WTC11 (cell line): ENCODE results near the gene GALNT17. TPM values are rescaled to one million over a fixed set of nuclear protein-coding genes. Genes with fewer than 3 reads are reported as not detected.

Experiments used
- ATAC-seq: fragments of 200-7000 bp; cut with Tn5 transposase; 2 replicates; pipeline ENCODE4 v1.10.0; 2021; ENCODE audit warnings: mild to moderate bottlenecking, moderate library complexity
- CTCF ChIA-PET: fragments of 300-600 bp; sonication (Branson Sonifier 250); formaldehyde crosslinking; loops from one replicate; lab custom pipeline; 2021; ENCODE audit warnings: antibody characterized with exemption; lab: Charles Lee
- POLR2A ChIA-PET: fragments of 350-600 bp; sonication (Branson Sonifier 250); formaldehyde crosslinking; loops from one replicate; lab custom pipeline; 2021; ENCODE audit warnings: antibody characterized with exemption; lab: Charles Lee
- DNase-seq: peaks from one replicate; pipeline ENCODE4 v3.0.0; 2021; ENCODE audit warnings: low spot score
- H3K27ac Mint-ChIP-seq: 2 replicates; pipeline ENCODE4 v1.8.0; 2021; ENCODE audit warnings: mixed read lengths
- H3K27me3 Mint-ChIP-seq: 2 replicates; pipeline ENCODE4 v1.8.0; 2021; ENCODE audit warnings: low read depth, mild to moderate bottlenecking, moderate library complexity, mixed read lengths
- H3K36me3 Mint-ChIP-seq: 2 replicates; pipeline ENCODE4 v1.8.0; 2021; ENCODE audit warnings: mixed read lengths
- H3K4me1 Mint-ChIP-seq: 2 replicates; pipeline ENCODE4 v1.8.0; 2022; ENCODE audit warnings: mixed read lengths
- H3K4me3 Mint-ChIP-seq: 2 replicates; pipeline ENCODE4 v1.8.0; 2021; ENCODE audit warnings: mild to moderate bottlenecking, moderate library complexity, mixed read lengths
- H3K9me3 Mint-ChIP-seq: 2 replicates; pipeline ENCODE4 v1.8.0; 2021; ENCODE audit warnings: mixed read lengths
- CBFB ChIP-seq: sonication (generic); formaldehyde crosslinking; IDR thresholded peaks from 2 replicates; pipeline ENCODE4 v1.8.1; 2022; ENCODE audit warnings: mild to moderate bottlenecking, low read depth, missing genetic modification reagents
- CREB1 ChIP-seq: sonication (generic); formaldehyde crosslinking; IDR thresholded peaks from 2 replicates; pipeline ENCODE4 v1.8.0; 2023; ENCODE audit warnings: mild to moderate bottlenecking, missing genetic modification reagents
- CREM ChIP-seq: sonication (generic); formaldehyde crosslinking; IDR thresholded peaks from 2 replicates; pipeline ENCODE4 v1.8.1; 2022; ENCODE audit warnings: mild to moderate bottlenecking, missing genetic modification reagents, moderate library complexity
- GTF2I ChIP-seq: fragments of 250-450 bp; sonication (Bioruptor Pico); conservative IDR thresholded peaks from 2 replicates; pipeline ENCODE4 v1.4.0; 2021; ENCODE audit warnings: mild to moderate bottlenecking
- IRF2 ChIP-seq: sonication (generic); formaldehyde crosslinking; IDR thresholded peaks from 2 replicates; pipeline ENCODE4 v1.8.0; 2022; ENCODE audit warnings: low read depth, missing genetic modification reagents, borderline replicate concordance
- JUN ChIP-seq: sonication (generic); formaldehyde crosslinking; IDR thresholded peaks from 2 replicates; pipeline ENCODE4 v1.8.0; 2023; ENCODE audit warnings: mild to moderate bottlenecking, missing genetic modification reagents
- KAT7 ChIP-seq: sonication (generic); formaldehyde crosslinking; IDR thresholded peaks from 2 replicates; pipeline ENCODE4 v1.8.1; 2023; ENCODE audit warnings: missing genetic modification reagents, mild to moderate bottlenecking, borderline replicate concordance
- NFATC4 ChIP-seq: fragments of 250-450 bp; sonication (Bioruptor Pico); IDR thresholded peaks from 2 replicates; pipeline ENCODE4 v1.9.0; 2021; ENCODE audit warnings: mild to moderate bottlenecking
- NR1H2 ChIP-seq: sonication (generic); formaldehyde crosslinking; IDR thresholded peaks from 2 replicates; pipeline ENCODE4 v1.9.0; 2021; ENCODE audit warnings: mild to moderate bottlenecking, moderate library complexity, missing genetic modification reagents
- NR2C2 ChIP-seq: sonication (generic); formaldehyde crosslinking; IDR thresholded peaks from 2 replicates; pipeline ENCODE4 v1.8.0; 2022; ENCODE audit warnings: mild to moderate bottlenecking, missing genetic modification reagents
- NR3C1 ChIP-seq: sonication (generic); formaldehyde crosslinking; conservative IDR thresholded peaks from 2 replicates; pipeline ENCODE4 v1.8.1; 2023; ENCODE audit warnings: low read depth, mild to moderate bottlenecking, missing genetic modification reagents
- TCF7 ChIP-seq: sonication (generic); formaldehyde crosslinking; IDR thresholded peaks from 2 replicates; pipeline ENCODE4 v1.8.0; 2022; ENCODE audit warnings: mild to moderate bottlenecking, low read depth, missing genetic modification reagents, moderate library complexity
- TEAD1 ChIP-seq: sonication (generic); formaldehyde crosslinking; IDR thresholded peaks from 2 replicates; pipeline ENCODE4 v1.8.0; 2022; ENCODE audit warnings: mild to moderate bottlenecking, missing genetic modification reagents
- TEAD4 ChIP-seq: sonication (generic); formaldehyde crosslinking; IDR thresholded peaks from 2 replicates; pipeline ENCODE4 v1.8.0; 2022; ENCODE audit warnings: mild to moderate bottlenecking, missing genetic modification reagents
- TP53 ChIP-seq: sonication (generic); formaldehyde crosslinking; IDR thresholded peaks from 2 replicates; pipeline ENCODE4 v1.8.1; 2023; ENCODE audit warnings: mild to moderate bottlenecking, missing genetic modification reagents
- ZNF121 ChIP-seq: sonication (generic); formaldehyde crosslinking; IDR thresholded peaks from 2 replicates; pipeline ENCODE4 v1.8.0; 2023; ENCODE audit warnings: missing genetic modification reagents
- ZNF219 ChIP-seq: sonication (generic); formaldehyde crosslinking; IDR thresholded peaks from 2 replicates; pipeline ENCODE4 v1.8.0; 2023; ENCODE audit warnings: missing genetic modification reagents, mild to moderate bottlenecking, borderline replicate concordance
- ZNF232 ChIP-seq: sonication (generic); formaldehyde crosslinking; IDR thresholded peaks from 2 replicates; pipeline ENCODE4 v1.8.0; 2022; ENCODE audit warnings: mild to moderate bottlenecking, missing genetic modification reagents
- ZNF396 ChIP-seq: fragments of 250-450 bp; sonication (Bioruptor Pico); IDR thresholded peaks from 2 replicates; pipeline ENCODE4 v1.8.0; 2021; ENCODE audit warnings: mild to moderate bottlenecking, moderate library complexity, borderline replicate concordance
- ZNF423 ChIP-seq: fragments of 250-450 bp; sonication (Bioruptor Pico); IDR thresholded peaks from 2 replicates; pipeline ENCODE4 v2.1.2; 2022; ENCODE audit warnings: mild to moderate bottlenecking, moderate library complexity
- total RNA-seq: library from RNA; stranded (reverse); gene quantifications from 3 replicates; pipeline ENCODE4 v1.2.3, GENCODE V29; 2021
- TF ChIP-seq, protein P1 (sequence below): fragments of 250-450 bp; sonication (Bioruptor Pico); IDR thresholded peaks from 2 replicates; pipeline ENCODE4 v1.9.0; 2021; ENCODE audit warnings: mild to moderate bottlenecking
- TF ChIP-seq, protein P2 (sequence below): sonication (generic); formaldehyde crosslinking; IDR thresholded peaks from 2 replicates; pipeline ENCODE4 v1.8.0; 2022; ENCODE audit warnings: mild to moderate bottlenecking, missing genetic modification reagents
- TF ChIP-seq, protein P3 (sequence below): sonication (generic); formaldehyde crosslinking; IDR thresholded peaks from 2 replicates; pipeline ENCODE4 v1.8.1; 2022; ENCODE audit warnings: mild to moderate bottlenecking, missing genetic modification reagents, moderate library complexity, borderline replicate concordance
- TF ChIP-seq, protein P4 (sequence below): sonication (generic); formaldehyde crosslinking; IDR thresholded peaks from 2 replicates; pipeline ENCODE4 v1.8.1; 2023; ENCODE audit warnings: mild to moderate bottlenecking, missing genetic modification reagents
- TF ChIP-seq, protein P5 (sequence below): sonication (generic); formaldehyde crosslinking; IDR thresholded peaks from 2 replicates; pipeline ENCODE4 v1.8.1; 2023; ENCODE audit warnings: mild to moderate bottlenecking, missing genetic modification reagents, moderate library complexity
- TF ChIP-seq, protein P6 (sequence below): sonication (generic); formaldehyde crosslinking; IDR thresholded peaks from 2 replicates; pipeline ENCODE4 v1.8.1; 2023; ENCODE audit warnings: mild to moderate bottlenecking, moderate library complexity, missing genetic modification reagents
- TF ChIP-seq, protein P7 (sequence below): sonication (generic); formaldehyde crosslinking; IDR thresholded peaks from 2 replicates; pipeline ENCODE4 v1.8.1; 2022; ENCODE audit warnings: low read depth, mild to moderate bottlenecking, moderate library complexity, missing genetic modification reagents, borderline replicate concordance

The GALNT17 gene
- total RNA-seq, 1 experiment from 2014 or later = 61.1 TPM

DNA sequence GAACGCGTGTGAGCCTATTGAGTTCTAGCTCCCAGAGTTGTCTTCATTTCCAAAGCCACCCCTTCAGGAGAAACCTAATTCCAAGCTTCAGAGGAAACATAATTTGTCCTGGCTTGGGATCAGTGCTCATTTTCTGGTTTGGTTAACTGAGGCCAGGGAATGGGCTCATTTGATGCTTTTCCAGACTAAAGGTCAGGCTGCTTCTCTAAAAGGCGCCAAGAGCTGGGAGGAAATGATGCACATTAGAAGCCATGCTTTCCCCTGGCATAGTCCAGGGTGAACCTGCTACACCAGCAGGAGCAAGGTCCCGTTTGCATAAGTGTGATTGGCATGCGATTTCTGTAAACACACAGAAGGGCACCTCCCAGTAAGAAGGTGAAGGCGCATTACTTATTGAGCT is 435.0 kb downstream of the GALNT17 start:
- ChIA-PET POLR2A (no interaction called here), CTCF (no interaction called here)
- peaks cover 21% of the 10 kb centered on the region for H3K36me3 Mint-ChIP-seq
- no peaks in the 10 kb centered on the region for H3K27me3 Mint-ChIP-seq
- H3K27ac Mint-ChIP-seq = no peak overlapping the region
- peaks cover 14% of the 10 kb centered on the region for H3K4me1 Mint-ChIP-seq
- no peak overlapping the region for H3K4me3 Mint-ChIP-seq
- no peak for DNase-seq
- TF ChIP-seq NR2C2 (CRISPR knock-in tag) = no peak
- no peak for TF ChIP-seq IRF2 (CRISPR knock-in tag)
- TF ChIP-seq ZNF423 = no peak
- no peak for TF ChIP-seq JUN
- TF ChIP-seq NR3C1 (CRISPR knock-in tag) = no peak
- TF ChIP-seq, protein P1, sequence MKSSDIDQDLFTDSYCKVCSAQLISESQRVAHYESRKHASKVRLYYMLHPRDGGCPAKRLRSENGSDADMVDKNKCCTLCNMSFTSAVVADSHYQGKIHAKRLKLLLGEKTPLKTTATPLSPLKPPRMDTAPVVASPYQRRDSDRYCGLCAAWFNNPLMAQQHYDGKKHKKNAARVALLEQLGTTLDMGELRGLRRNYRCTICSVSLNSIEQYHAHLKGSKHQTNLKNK = no peak
- TF ChIP-seq, protein P2, sequence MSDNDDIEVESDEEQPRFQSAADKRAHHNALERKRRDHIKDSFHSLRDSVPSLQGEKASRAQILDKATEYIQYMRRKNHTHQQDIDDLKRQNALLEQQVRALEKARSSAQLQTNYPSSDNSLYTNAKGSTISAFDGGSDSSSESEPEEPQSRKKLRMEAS (CRISPR knock-in tag) = no peak
- no peak for TF ChIP-seq TEAD4 (CRISPR knock-in tag)
- TF ChIP-seq NR1H2 (CRISPR knock-in tag) = no peak
- no peak for TF ChIP-seq ZNF232 (CRISPR knock-in tag)
- TF ChIP-seq NFATC4 (CRISPR knock-in tag) = no peak
- no peak for TF ChIP-seq CREB1 (CRISPR knock-in tag)
- TF ChIP-seq, protein P3, sequence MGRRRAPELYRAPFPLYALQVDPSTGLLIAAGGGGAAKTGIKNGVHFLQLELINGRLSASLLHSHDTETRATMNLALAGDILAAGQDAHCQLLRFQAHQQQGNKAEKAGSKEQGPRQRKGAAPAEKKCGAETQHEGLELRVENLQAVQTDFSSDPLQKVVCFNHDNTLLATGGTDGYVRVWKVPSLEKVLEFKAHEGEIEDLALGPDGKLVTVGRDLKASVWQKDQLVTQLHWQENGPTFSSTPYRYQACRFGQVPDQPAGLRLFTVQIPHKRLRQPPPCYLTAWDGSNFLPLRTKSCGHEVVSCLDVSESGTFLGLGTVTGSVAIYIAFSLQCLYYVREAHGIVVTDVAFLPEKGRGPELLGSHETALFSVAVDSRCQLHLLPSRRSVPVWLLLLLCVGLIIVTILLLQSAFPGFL (CRISPR knock-in tag) = no peak
- TF ChIP-seq GTF2I (CRISPR knock-in tag) = no peak
- TF ChIP-seq, protein P4, sequence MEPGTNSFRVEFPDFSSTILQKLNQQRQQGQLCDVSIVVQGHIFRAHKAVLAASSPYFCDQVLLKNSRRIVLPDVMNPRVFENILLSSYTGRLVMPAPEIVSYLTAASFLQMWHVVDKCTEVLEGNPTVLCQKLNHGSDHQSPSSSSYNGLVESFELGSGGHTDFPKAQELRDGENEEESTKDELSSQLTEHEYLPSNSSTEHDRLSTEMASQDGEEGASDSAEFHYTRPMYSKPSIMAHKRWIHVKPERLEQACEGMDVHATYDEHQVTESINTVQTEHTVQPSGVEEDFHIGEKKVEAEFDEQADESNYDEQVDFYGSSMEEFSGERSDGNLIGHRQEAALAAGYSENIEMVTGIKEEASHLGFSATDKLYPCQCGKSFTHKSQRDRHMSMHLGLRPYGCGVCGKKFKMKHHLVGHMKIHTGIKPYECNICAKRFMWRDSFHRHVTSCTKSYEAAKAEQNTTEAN (CRISPR knock-in tag) = no peak
- TF ChIP-seq, protein P5, sequence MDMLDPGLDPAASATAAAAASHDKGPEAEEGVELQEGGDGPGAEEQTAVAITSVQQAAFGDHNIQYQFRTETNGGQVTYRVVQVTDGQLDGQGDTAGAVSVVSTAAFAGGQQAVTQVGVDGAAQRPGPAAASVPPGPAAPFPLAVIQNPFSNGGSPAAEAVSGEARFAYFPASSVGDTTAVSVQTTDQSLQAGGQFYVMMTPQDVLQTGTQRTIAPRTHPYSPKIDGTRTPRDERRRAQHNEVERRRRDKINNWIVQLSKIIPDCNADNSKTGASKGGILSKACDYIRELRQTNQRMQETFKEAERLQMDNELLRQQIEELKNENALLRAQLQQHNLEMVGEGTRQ = no peak
- no peak for TF ChIP-seq TP53 (CRISPR knock-in tag)
- TF ChIP-seq CBFB = no peak
- TF ChIP-seq, protein P6, sequence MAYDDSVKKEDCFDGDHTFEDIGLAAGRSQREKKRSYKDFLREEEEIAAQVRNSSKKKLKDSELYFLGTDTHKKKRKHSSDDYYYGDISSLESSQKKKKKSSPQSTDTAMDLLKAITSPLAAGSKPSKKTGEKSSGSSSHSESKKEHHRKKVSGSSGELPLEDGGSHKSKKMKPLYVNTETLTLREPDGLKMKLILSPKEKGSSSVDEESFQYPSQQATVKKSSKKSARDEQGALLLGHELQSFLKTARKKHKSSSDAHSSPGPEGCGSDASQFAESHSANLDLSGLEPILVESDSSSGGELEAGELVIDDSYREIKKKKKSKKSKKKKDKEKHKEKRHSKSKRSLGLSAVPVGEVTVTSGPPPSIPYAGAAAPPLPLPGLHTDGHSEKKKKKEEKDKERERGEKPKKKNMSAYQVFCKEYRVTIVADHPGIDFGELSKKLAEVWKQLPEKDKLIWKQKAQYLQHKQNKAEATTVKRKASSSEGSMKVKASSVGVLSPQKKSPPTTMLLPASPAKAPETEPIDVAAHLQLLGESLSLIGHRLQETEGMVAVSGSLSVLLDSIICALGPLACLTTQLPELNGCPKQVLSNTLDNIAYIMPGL (CRISPR knock-in tag) = no peak
- TF ChIP-seq CREM (CRISPR knock-in tag) = no peak
- no peak for ATAC-seq
- peaks cover 12% of the 10 kb centered on the region for H3K9me3 Mint-ChIP-seq

DNA sequence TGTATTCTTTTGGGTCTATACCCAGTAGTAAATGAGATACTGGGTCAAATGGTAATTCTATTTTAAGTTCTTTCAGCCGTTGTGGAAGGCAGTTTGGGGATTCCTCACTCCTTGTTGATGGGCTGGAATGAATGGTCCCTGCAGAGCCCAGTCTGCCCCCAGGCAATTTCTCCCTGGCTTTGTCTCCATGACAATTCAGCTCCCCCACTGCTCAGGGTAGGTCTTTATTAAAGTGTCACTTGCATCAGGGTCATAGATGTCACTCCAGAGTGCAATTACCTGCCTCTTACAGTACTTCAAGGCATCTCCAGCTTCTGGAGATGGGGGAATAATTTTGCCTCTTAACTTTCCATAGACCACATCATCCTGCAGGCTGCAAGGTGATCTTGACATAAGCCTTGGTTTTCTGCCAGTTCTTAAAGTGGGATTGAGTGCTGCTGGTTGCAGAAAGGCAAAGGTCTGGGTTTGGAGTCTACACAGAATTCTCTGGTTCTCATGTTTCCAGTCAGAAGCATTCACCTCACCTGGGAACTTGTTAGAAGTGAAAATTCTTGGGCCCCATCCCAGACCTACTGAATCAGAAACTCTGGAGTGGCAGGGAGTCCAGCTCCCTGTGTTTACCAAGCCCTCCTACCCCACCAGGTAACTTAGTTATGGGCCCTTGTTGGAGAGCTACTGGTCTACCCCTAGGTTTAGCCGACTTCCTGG is 442.4 kb downstream of the GALNT17 start:
- DNase-seq = peak; percentile 45
- Mint-ChIP-seq H3K27ac (peak overlapping the region; percentile 36), H3K4me1 (peaks cover 14% of the 10 kb centered on the region), H3K9me3 (peaks cover 6% of the 10 kb centered on the region), H3K4me3 (no peak overlapping the region), H3K36me3 (peaks cover 31% of the 10 kb centered on the region), H3K27me3 (no peaks in the 10 kb centered on the region)
- ChIA-PET POLR2A (no interaction called here), CTCF (no interaction called here)
- ATAC-seq = peak; percentile 74
- TF ChIP-seq ZNF396 (CRISPR knock-in tag) = no peak
- no peak for TF ChIP-seq KAT7 (CRISPR knock-in tag)
- TF ChIP-seq TCF7 (CRISPR knock-in tag) = no peak
- TF ChIP-seq TEAD1 = no peak
- TF ChIP-seq, protein P3 (CRISPR knock-in tag) = no peak
- TF ChIP-seq, protein P5 = no peak
- no peak for TF ChIP-seq ZNF219 (CRISPR knock-in tag)
- TF ChIP-seq, protein P7, sequence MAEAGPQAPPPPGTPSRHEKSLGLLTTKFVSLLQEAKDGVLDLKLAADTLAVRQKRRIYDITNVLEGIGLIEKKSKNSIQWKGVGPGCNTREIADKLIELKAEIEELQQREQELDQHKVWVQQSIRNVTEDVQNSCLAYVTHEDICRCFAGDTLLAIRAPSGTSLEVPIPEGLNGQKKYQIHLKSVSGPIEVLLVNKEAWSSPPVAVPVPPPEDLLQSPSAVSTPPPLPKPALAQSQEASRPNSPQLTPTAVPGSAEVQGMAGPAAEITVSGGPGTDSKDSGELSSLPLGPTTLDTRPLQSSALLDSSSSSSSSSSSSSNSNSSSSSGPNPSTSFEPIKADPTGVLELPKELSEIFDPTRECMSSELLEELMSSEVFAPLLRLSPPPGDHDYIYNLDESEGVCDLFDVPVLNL (CRISPR knock-in tag) = no peak
- no peak for TF ChIP-seq JUN
- TF ChIP-seq GTF2I (CRISPR knock-in tag) = no peak
- TF ChIP-seq ZNF121 (CRISPR knock-in tag) = no peak
